ENCODE data around the gene TNNI2.

Gene TNNI2

DNA sequence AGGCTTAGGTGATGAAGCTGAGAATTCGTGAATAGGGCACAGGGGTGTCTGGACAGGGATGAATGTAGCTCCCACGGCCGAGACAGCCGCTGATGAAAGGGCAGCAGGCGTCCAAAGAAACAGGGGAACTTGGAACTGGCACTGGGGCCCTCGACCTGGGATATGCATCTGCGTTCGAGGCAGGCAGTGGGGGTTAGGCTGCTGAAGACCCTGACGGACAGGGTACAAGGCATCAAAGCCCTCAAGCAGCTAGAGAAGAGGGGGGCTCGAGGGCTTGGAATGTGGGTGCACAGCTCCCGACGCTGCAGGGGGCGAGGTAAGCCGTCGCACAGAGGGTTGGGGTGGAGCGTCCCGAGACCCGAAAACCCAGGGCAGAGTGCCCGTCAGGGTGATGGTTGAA, 10.8 kb upstream of the TNNI2 start:
- Histone ChIP-seq H3K4me2 (ENCODE audit: low read depth, low read length) (no peak overlapping the region), H3K27me3 (replicated peaks; ENCODE audit: insufficient read depth, low read length) (peaks cover 100% of the 10 kb centered on the region), H3F3A (ENCODE audit: insufficient read depth, low read length) (no peaks in the 10 kb centered on the region), H3K9me2 (replicated peaks; ENCODE audit: insufficient read depth, low read length) (no peaks in the 10 kb centered on the region), H3K9ac (ENCODE audit: low read length) (no peak overlapping the region), H3K79me2 (ENCODE audit: low read length) (no peaks in the 10 kb centered on the region), H3K4me1 (ENCODE audit: low read length) (no peaks in the 10 kb centered on the region), H3K27ac (ENCODE audit: low read length) (no peak overlapping the region), H2AFZ (ENCODE audit: low read length) (no peak overlapping the region), H3K4me3 (ENCODE audit: low read length) (no peak overlapping the region), H3K36me3 (replicated peaks; ENCODE audit: insufficient read depth, low read length) (no peaks in the 10 kb centered on the region), H4K20me1 (ENCODE audit: insufficient read depth, low read length) (no peaks in the 10 kb centered on the region), H3K9me3 (replicated peaks; ENCODE audit: insufficient read depth, low read length) (no peaks in the 10 kb centered on the region)
- TF ChIP-seq, protein P1, sequence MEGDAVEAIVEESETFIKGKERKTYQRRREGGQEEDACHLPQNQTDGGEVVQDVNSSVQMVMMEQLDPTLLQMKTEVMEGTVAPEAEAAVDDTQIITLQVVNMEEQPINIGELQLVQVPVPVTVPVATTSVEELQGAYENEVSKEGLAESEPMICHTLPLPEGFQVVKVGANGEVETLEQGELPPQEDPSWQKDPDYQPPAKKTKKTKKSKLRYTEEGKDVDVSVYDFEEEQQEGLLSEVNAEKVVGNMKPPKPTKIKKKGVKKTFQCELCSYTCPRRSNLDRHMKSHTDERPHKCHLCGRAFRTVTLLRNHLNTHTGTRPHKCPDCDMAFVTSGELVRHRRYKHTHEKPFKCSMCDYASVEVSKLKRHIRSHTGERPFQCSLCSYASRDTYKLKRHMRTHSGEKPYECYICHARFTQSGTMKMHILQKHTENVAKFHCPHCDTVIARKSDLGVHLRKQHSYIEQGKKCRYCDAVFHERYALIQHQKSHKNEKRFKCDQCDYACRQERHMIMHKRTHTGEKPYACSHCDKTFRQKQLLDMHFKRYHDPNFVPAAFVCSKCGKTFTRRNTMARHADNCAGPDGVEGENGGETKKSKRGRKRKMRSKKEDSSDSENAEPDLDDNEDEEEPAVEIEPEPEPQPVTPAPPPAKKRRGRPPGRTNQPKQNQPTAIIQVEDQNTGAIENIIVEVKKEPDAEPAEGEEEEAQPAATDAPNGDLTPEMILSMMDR (IDR thresholded peaks at IDR 0.05; ENCODE audit: low read length) = no peak
- TF ChIP-seq EZH2phosphoT487 (IDR thresholded peaks at IDR 0.05; ENCODE audit: low read length) = no peak
- TF ChIP-seq EZH2 (optimal IDR thresholded peaks at IDR 0.05; ENCODE audit: low read depth, low read length) = no peak
- no peak for DNase-seq

DNA sequence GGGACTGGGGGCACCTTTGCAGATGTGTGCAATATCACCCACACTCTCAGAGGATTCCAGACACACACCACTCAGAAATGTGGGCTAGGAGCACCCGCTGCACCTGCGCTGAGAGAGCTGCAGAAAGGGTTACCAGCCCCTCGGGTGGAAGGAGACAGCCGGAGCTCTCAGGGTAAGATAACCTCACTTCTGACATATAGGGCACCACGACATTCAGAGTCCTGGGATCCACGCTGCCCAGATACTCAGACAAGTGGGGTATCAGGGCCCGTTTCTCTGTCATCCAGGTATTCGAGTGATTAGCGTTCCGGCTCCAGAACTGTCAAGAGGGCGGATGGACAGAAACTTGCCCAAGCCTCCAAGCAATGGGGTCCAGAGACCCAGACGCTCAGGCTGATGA, 10.2 kb upstream of the TNNI2 start:
- Histone ChIP-seq H3K4me3 (ENCODE audit: low read length) (no peak overlapping the region), H3K27ac (ENCODE audit: low read length) (no peak overlapping the region), H3K79me2 (ENCODE audit: low read length) (no peaks in the 10 kb centered on the region), H3K4me1 (ENCODE audit: low read length) (no peaks in the 10 kb centered on the region), H4K20me1 (ENCODE audit: insufficient read depth, low read length) (no peaks in the 10 kb centered on the region), H3K27me3 (replicated peaks; ENCODE audit: insufficient read depth, low read length) (peaks cover 100% of the 10 kb centered on the region), H3K9ac (ENCODE audit: low read length) (no peak overlapping the region), H2AFZ (ENCODE audit: low read length) (no peak overlapping the region), H3K4me2 (ENCODE audit: low read depth, low read length) (no peak overlapping the region), H3K36me3 (replicated peaks; ENCODE audit: insufficient read depth, low read length) (no peaks in the 10 kb centered on the region), H3K9me3 (replicated peaks; ENCODE audit: insufficient read depth, low read length) (no peaks in the 10 kb centered on the region), H3F3A (ENCODE audit: insufficient read depth, low read length) (no peaks in the 10 kb centered on the region), H3K9me2 (replicated peaks; ENCODE audit: insufficient read depth, low read length) (no peaks in the 10 kb centered on the region)
- DNase-seq = no peak
- TF ChIP-seq, protein P1 (IDR thresholded peaks at IDR 0.05; ENCODE audit: low read length) = no peak
- no peak for TF ChIP-seq EZH2phosphoT487 (IDR thresholded peaks at IDR 0.05; ENCODE audit: low read length)
- TF ChIP-seq EZH2 (optimal IDR thresholded peaks at IDR 0.05; ENCODE audit: low read depth, low read length) = no peak

DNA sequence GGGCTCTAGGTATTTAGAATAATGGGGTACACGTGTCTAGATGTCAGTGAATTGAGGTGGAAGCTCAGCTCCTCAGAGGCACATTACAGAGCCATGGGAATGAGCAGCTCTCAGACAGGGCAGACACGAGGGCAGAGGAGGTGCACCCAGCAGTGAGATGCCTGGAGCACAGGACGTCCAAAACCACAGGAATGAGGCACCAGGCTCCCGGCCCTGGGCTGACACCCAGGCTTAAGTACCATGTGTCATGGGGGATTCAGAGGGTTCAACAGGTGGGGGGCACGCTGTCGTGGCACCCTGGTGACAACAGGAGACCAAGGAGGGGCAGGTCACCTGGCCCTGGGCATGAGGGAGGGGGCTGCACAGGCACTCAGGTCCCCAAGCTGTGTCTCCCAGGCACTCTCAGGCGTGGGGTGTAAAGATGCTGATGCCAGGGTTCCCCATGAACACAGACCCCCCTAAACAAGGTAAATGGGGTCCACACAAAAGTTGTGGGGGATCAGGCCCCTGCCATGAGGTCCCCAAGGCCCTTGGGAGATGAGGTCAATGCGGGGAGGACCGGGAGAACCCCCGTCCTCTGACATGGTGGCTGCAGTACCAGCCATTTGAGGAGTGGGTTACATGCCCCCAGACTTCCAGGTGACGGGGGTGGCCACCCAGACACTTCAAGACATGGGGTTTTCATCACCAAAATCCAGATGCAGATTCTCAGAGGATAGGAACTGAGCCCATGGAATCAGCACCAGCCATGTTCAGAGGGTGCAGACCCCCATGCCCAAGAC, 9.6 kb upstream of the TNNI2 start:
- H4K20me1 ChIP-seq (ENCODE audit: insufficient read depth, low read length) = no peaks in the 10 kb centered on the region
- no peaks in the 10 kb centered on the region for H3K79me2 ChIP-seq (ENCODE audit: low read length)
- no peaks in the 10 kb centered on the region for H3K36me3 ChIP-seq (replicated peaks; ENCODE audit: insufficient read depth, low read length)
- no peak overlapping the region for H2AFZ ChIP-seq (ENCODE audit: low read length)
- H3K4me3 ChIP-seq (ENCODE audit: low read length) = no peak overlapping the region
- H3K9me3 ChIP-seq (replicated peaks; ENCODE audit: insufficient read depth, low read length) = no peaks in the 10 kb centered on the region
- H3K9ac ChIP-seq (ENCODE audit: low read length) = no peak overlapping the region
- no peaks in the 10 kb centered on the region for H3K9me2 ChIP-seq (replicated peaks; ENCODE audit: insufficient read depth, low read length)
- no peak overlapping the region for H3K4me2 ChIP-seq (ENCODE audit: low read depth, low read length)
- H3K27me3 ChIP-seq (replicated peaks; ENCODE audit: insufficient read depth, low read length) = peaks cover 100% of the 10 kb centered on the region
- H3K4me1 ChIP-seq (ENCODE audit: low read length) = no peaks in the 10 kb centered on the region
- TF ChIP-seq EZH2 (optimal IDR thresholded peaks at IDR 0.05; ENCODE audit: low read depth, low read length) (no peak), EZH2phosphoT487 (IDR thresholded peaks at IDR 0.05; ENCODE audit: low read length) (no peak)
- TF ChIP-seq, protein P1 (IDR thresholded peaks at IDR 0.05; ENCODE audit: low read length) = no peak
- H3K27ac ChIP-seq (ENCODE audit: low read length) = no peak overlapping the region
- no peaks in the 10 kb centered on the region for H3F3A ChIP-seq (ENCODE audit: insufficient read depth, low read length)
- no peak for DNase-seq
